ENCODE data around the gene FAM20C.
"Not testable (repeated sequence)": the region's sequence is repeated elsewhere in the genome, so short reads cannot be mapped to it uniquely, and the experiment has no call there.

Gene FAM20C

GRCh38 chr7:293681-294439, 101.5 kb downstream of the FAM20C start:
- TF ChIP-seq, protein P1, sequence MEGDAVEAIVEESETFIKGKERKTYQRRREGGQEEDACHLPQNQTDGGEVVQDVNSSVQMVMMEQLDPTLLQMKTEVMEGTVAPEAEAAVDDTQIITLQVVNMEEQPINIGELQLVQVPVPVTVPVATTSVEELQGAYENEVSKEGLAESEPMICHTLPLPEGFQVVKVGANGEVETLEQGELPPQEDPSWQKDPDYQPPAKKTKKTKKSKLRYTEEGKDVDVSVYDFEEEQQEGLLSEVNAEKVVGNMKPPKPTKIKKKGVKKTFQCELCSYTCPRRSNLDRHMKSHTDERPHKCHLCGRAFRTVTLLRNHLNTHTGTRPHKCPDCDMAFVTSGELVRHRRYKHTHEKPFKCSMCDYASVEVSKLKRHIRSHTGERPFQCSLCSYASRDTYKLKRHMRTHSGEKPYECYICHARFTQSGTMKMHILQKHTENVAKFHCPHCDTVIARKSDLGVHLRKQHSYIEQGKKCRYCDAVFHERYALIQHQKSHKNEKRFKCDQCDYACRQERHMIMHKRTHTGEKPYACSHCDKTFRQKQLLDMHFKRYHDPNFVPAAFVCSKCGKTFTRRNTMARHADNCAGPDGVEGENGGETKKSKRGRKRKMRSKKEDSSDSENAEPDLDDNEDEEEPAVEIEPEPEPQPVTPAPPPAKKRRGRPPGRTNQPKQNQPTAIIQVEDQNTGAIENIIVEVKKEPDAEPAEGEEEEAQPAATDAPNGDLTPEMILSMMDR (IDR thresholded peaks at IDR 0.05; ENCODE audit: low read depth, low read length, missing control alignments), result no peak
- DNase-seq (ENCODE audit: extremely low read depth, low read depth), result no peak
- H3K4me3 ChIP-seq (replicated peaks; ENCODE audit: low read depth, low read length), result no peak overlapping the region

DNA sequence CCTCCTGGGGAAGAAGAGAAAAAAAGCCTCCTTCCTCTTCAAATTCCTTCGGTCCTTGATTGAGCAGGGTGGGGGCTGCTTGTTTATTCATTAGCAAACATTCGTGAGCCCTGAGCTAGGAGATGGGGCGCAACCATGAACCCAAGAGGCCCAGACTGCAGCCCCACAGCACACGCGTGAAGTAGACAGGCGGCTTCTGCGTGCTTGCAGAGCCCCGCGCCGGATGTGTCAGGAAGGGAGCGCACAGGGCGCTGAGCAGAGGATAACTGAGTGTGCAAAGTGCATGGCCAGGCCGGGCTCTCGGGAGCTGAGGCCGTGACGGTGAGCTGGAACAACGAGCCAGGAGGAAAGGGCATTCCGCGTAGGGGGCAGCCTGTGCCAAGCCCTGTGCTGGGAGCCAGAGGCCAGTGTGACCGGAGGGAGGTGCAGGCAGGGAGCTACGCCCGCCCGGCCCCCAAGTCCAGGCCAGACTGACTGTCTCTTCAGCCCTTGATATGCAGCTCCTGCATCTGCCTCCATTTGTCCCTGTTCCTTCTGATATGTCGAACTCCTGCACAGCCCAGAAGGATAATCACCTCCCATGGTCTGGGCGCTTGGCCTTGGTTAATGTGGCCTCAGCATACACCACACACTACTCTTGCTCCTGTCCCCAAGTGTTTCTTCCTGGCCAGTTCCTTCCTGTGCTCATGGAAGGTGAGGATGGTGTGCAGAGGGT, 102.2 kb downstream of the FAM20C start:
- TF ChIP-seq, protein P1 (IDR thresholded peaks at IDR 0.05; ENCODE audit: low read depth, low read length, missing control alignments), result no peak
- H3K4me3 ChIP-seq (replicated peaks; ENCODE audit: low read depth, low read length), result no peak overlapping the region
- DNase-seq (ENCODE audit: extremely low read depth, low read depth), result no peak

GRCh38 chr7:295155-296154, 103.1 kb downstream of the FAM20C start:
- TF ChIP-seq, protein P1 (IDR thresholded peaks at IDR 0.05; ENCODE audit: low read depth, low read length, missing control alignments), result no peak
- H3K4me3 ChIP-seq (replicated peaks; ENCODE audit: low read depth, low read length), result no peak overlapping the region
- no peak for DNase-seq (ENCODE audit: extremely low read depth, low read depth)

GRCh38 chr7:296373-296945, 104.1 kb downstream of the FAM20C start:
- TF ChIP-seq, protein P1 (IDR thresholded peaks at IDR 0.05; ENCODE audit: low read depth, low read length, missing control alignments), result no peak
- no peak for DNase-seq (ENCODE audit: extremely low read depth, low read depth)
- no peak overlapping the region for H3K4me3 ChIP-seq (replicated peaks; ENCODE audit: low read depth, low read length)

GRCh38 chr7:297141-297540, 104.8 kb downstream of the FAM20C start:
- not testable (repeated sequence) for H3K4me3 ChIP-seq (replicated peaks; ENCODE audit: low read depth, low read length); DNase-seq (ENCODE audit: extremely low read depth, low read depth)

- TF ChIP-seq, protein P1 (IDR thresholded peaks at IDR 0.05; ENCODE audit: low read depth, low read length, missing control alignments), result no peak
- no peak overlapping the region for H3K4me3 ChIP-seq (replicated peaks; ENCODE audit: low read depth, low read length)
Observed at GRCh38 chr7:297611-298374, 105.4 kb downstream of the FAM20C start.

More at GRCh38 chr7:297611-298374, 105.4 kb downstream of the FAM20C start:
- no peak for DNase-seq (ENCODE audit: extremely low read depth, low read depth)

All from HFF-Myc (cell line).